ENCODE data around the gene SLC6A5. TPM values are rescaled to one million over a fixed set of nuclear protein-coding genes. Genes with fewer than 3 reads are reported as not detected.

Gene SLC6A5
- polyA plus RNA-seq, 1 of the 3 experiments (the other 2 are of a cell fraction), result not detected

DNA sequence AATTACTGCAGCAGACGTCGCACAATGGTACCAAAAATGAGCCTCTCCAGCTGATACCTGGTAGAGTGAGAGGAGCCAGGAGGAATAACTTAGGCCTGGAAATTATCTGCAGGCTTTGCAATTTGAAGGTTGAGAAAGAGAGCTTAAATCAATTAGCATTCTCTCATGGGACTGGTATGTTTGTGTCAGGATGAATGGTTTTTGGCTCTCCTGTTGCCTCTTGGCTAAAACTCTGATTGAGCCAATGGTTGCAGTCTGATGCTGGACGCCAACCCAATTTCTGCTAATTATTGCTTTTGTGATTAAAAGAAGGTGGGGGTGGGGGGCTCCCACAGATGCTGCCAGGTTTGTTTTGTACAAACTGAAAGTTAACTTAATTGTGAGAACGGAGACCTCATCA, 57.5 kb downstream of the SLC6A5 start (continued):
- no peak for TF ChIP-seq GATA2 (CRISPR knock-in tag; IDR thresholded peaks at IDR 0.05)
- no peak for TF ChIP-seq FOXJ3 (CRISPR knock-in tag; IDR thresholded peaks at IDR 0.05)

DNA sequence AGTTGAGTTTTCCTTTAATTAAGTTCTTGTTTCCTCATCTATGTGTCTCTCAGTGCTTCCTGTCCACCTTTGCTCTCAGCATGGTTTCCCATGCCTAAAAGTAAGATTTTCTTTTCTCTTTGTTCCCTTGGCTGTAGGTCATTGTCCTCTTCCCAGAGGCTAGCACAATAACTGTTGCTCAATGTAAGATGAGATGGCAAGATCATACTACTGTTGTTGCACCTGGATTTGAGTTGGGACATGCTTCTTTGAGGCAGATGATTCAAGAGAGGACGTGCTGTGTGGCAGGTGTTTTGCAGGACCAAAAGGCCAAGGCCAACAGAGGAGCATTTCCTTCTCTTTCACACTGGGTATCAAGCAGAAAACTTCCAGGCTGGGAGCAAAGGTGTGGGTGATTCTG, 58.7 kb downstream of the SLC6A5 start:
- no peaks in the 10 kb centered on the region for H3K9me2 ChIP-seq
- no peaks in the 10 kb centered on the region for H3K36me3 ChIP-seq (replicated peaks in 1 of 2; ENCODE audit: control insufficient read depth in 1 of 2, insufficient read depth in 2 of 2, low read length in 1 of 2)
- no peak for DNase-seq
- H3K4me3 ChIP-seq (ENCODE audit: low read depth in 2 of 2, low read length in 1 of 2), result no peak overlapping the region
- H2AFZ ChIP-seq (ENCODE audit: low read depth), result no peak overlapping the region
- H4K20me1 ChIP-seq (ENCODE audit: insufficient read depth), result no peaks in the 10 kb centered on the region
- WGBS (ENCODE audit: low lambda C conversion rate), result 22% methylated on average over 1 of the region's 1 CpG
- CTCF ChIA-PET, result interaction anchor here (0.6 to 2.1 kb wide), 2 partner anchors 9 to 16 kb away, joined by 3 to 6 read pairs; no protein-coding TSS in a partner anchor
- H3K27ac ChIP-seq (ENCODE audit: low read depth in 2 of 2, low read length in 1 of 2), result no peak overlapping the region
- no peaks in the 10 kb centered on the region for H3K27me3 ChIP-seq (ENCODE audit: insufficient read depth)
- H3K4me1 ChIP-seq (ENCODE audit: control insufficient read depth in 1 of 2, insufficient read depth in 2 of 2, low read depth in 1 of 2, low read length in 1 of 2), result peaks cover 0 to 18% of the 10 kb centered on the region in 2 experiments; a peak in 1 of 4 replicates
- TF ChIP-seq FOXM1 (IDR thresholded peaks at IDR 0.05; ENCODE audit: low read depth) (no peak), JUND (IDR thresholded peaks at IDR 0.05) (no peak), FOSL2 (IDR thresholded peaks at IDR 0.05; ENCODE audit: borderline replicate concordance, low read depth) (no peak)
- TF ChIP-seq, protein P1, sequence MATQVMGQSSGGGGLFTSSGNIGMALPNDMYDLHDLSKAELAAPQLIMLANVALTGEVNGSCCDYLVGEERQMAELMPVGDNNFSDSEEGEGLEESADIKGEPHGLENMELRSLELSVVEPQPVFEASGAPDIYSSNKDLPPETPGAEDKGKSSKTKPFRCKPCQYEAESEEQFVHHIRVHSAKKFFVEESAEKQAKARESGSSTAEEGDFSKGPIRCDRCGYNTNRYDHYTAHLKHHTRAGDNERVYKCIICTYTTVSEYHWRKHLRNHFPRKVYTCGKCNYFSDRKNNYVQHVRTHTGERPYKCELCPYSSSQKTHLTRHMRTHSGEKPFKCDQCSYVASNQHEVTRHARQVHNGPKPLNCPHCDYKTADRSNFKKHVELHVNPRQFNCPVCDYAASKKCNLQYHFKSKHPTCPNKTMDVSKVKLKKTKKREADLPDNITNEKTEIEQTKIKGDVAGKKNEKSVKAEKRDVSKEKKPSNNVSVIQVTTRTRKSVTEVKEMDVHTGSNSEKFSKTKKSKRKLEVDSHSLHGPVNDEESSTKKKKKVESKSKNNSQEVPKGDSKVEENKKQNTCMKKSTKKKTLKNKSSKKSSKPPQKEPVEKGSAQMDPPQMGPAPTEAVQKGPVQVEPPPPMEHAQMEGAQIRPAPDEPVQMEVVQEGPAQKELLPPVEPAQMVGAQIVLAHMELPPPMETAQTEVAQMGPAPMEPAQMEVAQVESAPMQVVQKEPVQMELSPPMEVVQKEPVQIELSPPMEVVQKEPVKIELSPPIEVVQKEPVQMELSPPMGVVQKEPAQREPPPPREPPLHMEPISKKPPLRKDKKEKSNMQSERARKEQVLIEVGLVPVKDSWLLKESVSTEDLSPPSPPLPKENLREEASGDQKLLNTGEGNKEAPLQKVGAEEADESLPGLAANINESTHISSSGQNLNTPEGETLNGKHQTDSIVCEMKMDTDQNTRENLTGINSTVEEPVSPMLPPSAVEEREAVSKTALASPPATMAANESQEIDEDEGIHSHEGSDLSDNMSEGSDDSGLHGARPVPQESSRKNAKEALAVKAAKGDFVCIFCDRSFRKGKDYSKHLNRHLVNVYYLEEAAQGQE (IDR thresholded peaks at IDR 0.05; ENCODE audit: low read depth, low read length), result no peak
- H3K9me3 ChIP-seq, result no peaks in the 10 kb centered on the region
- no peak overlapping the region for H3K9ac ChIP-seq
- H3F3A ChIP-seq (replicated peaks; ENCODE audit: insufficient read depth), result no peaks in the 10 kb centered on the region
- H3K79me2 ChIP-seq (ENCODE audit: insufficient read depth), result no peaks in the 10 kb centered on the region
- no peak overlapping the region for H3K4me2 ChIP-seq
- POLR2A ChIA-PET, result no interaction called here

DNA sequence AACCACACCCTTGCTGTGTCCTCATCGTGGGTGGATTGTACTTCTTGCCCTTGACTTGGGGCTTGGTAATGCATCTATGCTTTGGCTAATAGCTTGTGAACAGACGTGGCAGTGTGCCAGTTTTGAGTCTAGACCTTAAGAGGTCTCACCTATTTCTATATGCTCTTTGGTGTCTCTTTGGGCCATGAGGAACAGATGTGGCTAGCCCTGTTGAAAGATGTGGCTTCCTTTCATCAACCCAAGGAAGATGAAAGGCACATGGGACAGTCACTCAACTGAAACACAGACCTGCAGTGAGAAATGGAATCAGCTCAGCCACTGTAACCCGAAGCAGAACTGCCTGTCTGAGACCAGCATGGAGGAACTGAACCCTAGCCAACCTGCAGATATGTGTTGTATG, 62.0 kb downstream of the SLC6A5 start:
- Histone ChIP-seq H3K27ac (ENCODE audit: low read depth in 2 of 2, low read length in 1 of 2) (no peak overlapping the region), H3K4me3 (ENCODE audit: low read depth in 2 of 2, low read length in 1 of 2) (no peak overlapping the region), H3K79me2 (ENCODE audit: insufficient read depth) (no peaks in the 10 kb centered on the region), H3K9me3 (no peaks in the 10 kb centered on the region), H3K27me3 (ENCODE audit: insufficient read depth) (no peaks in the 10 kb centered on the region), H2AFZ (ENCODE audit: low read depth) (no peak overlapping the region), H3K4me1 (ENCODE audit: control insufficient read depth in 1 of 2, insufficient read depth in 2 of 2, low read depth in 1 of 2, low read length in 1 of 2) (peaks cover 0 to 6% of the 10 kb centered on the region in 2 experiments; a peak in 1 of 4 replicates), H3K9me2 (no peaks in the 10 kb centered on the region), H3K9ac (no peak overlapping the region), H3F3A (replicated peaks; ENCODE audit: insufficient read depth) (no peaks in the 10 kb centered on the region), H4K20me1 (ENCODE audit: insufficient read depth) (no peaks in the 10 kb centered on the region), H3K4me2 (no peak overlapping the region), H3K36me3 (replicated peaks in 1 of 2; ENCODE audit: control insufficient read depth in 1 of 2, insufficient read depth in 2 of 2, low read length in 1 of 2) (no peaks in the 10 kb centered on the region)
- no peak for DNase-seq
- 9% methylated on average over 3 of the region's 3 CpGs for WGBS (ENCODE audit: low lambda C conversion rate)
- POLR2A ChIA-PET, result no interaction called here
- CTCF ChIA-PET, result interaction anchor here (1.1 to 3.2 kb wide), 2 partner anchors 10 to 13 kb away, joined by 6 to 25 read pairs; no protein-coding TSS in a partner anchor
- TF ChIP-seq EZH2phosphoT487 (IDR thresholded peaks at IDR 0.05; ENCODE audit: borderline replicate concordance, low read depth) (no peak), GATA2 (CRISPR knock-in tag; IDR thresholded peaks at IDR 0.05) (no peak), RAD21 (IDR thresholded peaks at IDR 0.05; ENCODE audit: low read length) (no peak), CHD2 (IDR thresholded peaks at IDR 0.05; ENCODE audit: low read length, partially characterized antibody) (no peak), FOXM1 (IDR thresholded peaks at IDR 0.05; ENCODE audit: low read depth) (no peak), JUND (IDR thresholded peaks at IDR 0.05) (no peak), RXRA (IDR thresholded peaks at IDR 0.05; ENCODE audit: borderline replicate concordance, low read depth) (no peak), MEF2A (IDR thresholded peaks at IDR 0.05; ENCODE audit: borderline replicate concordance, low read depth) (no peak), YY1 (IDR thresholded peaks at IDR 0.05; ENCODE audit: low read depth) (no peak), POLR2AphosphoS5 (IDR thresholded peaks at IDR 0.05; ENCODE audit: low read depth, low read length) (no peak), GABPA (IDR thresholded peaks at IDR 0.05; ENCODE audit: low read depth) (no peak), TAF1 (IDR thresholded peaks at IDR 0.05; ENCODE audit: borderline replicate concordance, low read depth, low read length) (no peak), FOSL2 (IDR thresholded peaks at IDR 0.05; ENCODE audit: borderline replicate concordance, low read depth) (no peak), MXI1 (IDR thresholded peaks at IDR 0.05; ENCODE audit: low read depth, low read length) (no peak), SIN3A (IDR thresholded peaks at IDR 0.05; ENCODE audit: borderline replicate concordance, low read depth, low read length) (no peak), RFX5 (IDR thresholded peaks at IDR 0.05; ENCODE audit: low read length) (no peak)
- TF ChIP-seq, protein P2, sequence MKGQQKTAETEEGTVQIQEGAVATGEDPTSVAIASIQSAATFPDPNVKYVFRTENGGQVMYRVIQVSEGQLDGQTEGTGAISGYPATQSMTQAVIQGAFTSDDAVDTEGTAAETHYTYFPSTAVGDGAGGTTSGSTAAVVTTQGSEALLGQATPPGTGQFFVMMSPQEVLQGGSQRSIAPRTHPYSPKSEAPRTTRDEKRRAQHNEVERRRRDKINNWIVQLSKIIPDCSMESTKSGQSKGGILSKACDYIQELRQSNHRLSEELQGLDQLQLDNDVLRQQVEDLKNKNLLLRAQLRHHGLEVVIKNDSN (IDR thresholded peaks at IDR 0.05; ENCODE audit: borderline replicate concordance, low read depth), result no peak
- TF ChIP-seq, protein P3, sequence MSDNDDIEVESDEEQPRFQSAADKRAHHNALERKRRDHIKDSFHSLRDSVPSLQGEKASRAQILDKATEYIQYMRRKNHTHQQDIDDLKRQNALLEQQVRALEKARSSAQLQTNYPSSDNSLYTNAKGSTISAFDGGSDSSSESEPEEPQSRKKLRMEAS (IDR thresholded peaks at IDR 0.05; ENCODE audit: low read depth), result no peak
- TF ChIP-seq, protein P4, sequence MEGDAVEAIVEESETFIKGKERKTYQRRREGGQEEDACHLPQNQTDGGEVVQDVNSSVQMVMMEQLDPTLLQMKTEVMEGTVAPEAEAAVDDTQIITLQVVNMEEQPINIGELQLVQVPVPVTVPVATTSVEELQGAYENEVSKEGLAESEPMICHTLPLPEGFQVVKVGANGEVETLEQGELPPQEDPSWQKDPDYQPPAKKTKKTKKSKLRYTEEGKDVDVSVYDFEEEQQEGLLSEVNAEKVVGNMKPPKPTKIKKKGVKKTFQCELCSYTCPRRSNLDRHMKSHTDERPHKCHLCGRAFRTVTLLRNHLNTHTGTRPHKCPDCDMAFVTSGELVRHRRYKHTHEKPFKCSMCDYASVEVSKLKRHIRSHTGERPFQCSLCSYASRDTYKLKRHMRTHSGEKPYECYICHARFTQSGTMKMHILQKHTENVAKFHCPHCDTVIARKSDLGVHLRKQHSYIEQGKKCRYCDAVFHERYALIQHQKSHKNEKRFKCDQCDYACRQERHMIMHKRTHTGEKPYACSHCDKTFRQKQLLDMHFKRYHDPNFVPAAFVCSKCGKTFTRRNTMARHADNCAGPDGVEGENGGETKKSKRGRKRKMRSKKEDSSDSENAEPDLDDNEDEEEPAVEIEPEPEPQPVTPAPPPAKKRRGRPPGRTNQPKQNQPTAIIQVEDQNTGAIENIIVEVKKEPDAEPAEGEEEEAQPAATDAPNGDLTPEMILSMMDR (IDR thresholded peaks at IDR 0.05), result no peak

Data from SK-N-SH (cell line).